SK-N-SH (cell line): ENCODE data around the gene TOGARAM2. TPM values are rescaled to one million over a fixed set of nuclear protein-coding genes. Genes with fewer than 3 reads are reported as not detected.
"Not testable (repeated sequence)": the region's sequence is repeated elsewhere in the genome, so short reads cannot be mapped to it uniquely, and the experiment has no call there.

Experiments
- CTCF ChIA-PET: fragments of 300-600, 350-600 bp; formaldehyde crosslinking; extraction: SDS; loops from one replicate; lab custom pipeline; 2021; lab: Yijun Ruan, JAX
- POLR2A ChIA-PET: fragments of 350-600 bp; sonication (Branson Sonifier 250); formaldehyde crosslinking; extraction: SDS; loops from one replicate; lab custom pipeline; 2020; ENCODE audit warnings: antibody characterized with exemption, inconsistent platforms; lab: Yijun Ruan, JAX
- DNase-seq: peaks from one replicate; pipeline ENCODE4 v3.0.0; 2012
- H2AFZ ChIP-seq: fragments of 200-600 bp; sonication (generic); 2 replicates; pipeline ENCODE4 v1.8.1; 2016; ENCODE audit warnings: antibody characterized with exemption, mild to moderate bottlenecking, low read depth
- H3F3A ChIP-seq: fragments of 200-600 bp; sonication (generic); replicated peaks from 2 replicates; pipeline ENCODE3; 2016; ENCODE audit warnings: antibody characterized with exemption, mild to moderate bottlenecking; ENCODE audit not compliant: insufficient read depth
- H3K27ac ChIP-seq, 2 experiments: fragments of 200-500 bp in 1 of 2; fragments of 200-600 bp in 1 of 2; sonication (Bioruptor generic) in 1 of 2; sonication (generic), shearing (Covaris generic) in 1 of 2; 2 replicates each; pipeline versions ENCODE4 v1.5.1 to v1.6.1; 2014 to 2016; ENCODE audit warnings: low read depth in 2 of 2, inconsistent platforms in 1 of 2, low read length in 1 of 2, mild to moderate bottlenecking in 1 of 2, mixed read lengths in 1 of 2
- H3K27me3 ChIP-seq: fragments of 200-600 bp; sonication (generic), shearing (Covaris generic); 2 replicates; pipeline ENCODE4 v1.6.1; 2016; ENCODE audit warnings: mixed run types; ENCODE audit not compliant: insufficient read depth
- H3K36me3 ChIP-seq, 2 experiments: fragments of 200-500 bp in 1 of 2; fragments of 200-600 bp in 1 of 2; sonication (Bioruptor generic) in 1 of 2; sonication (generic) in 1 of 2; replicated peaks in 1 of 2; 2 replicates each; pipeline versions ENCODE3 to v1.5.1; 2014 to 2016; ENCODE audit warnings: low read length in 1 of 2, mild to moderate bottlenecking in 1 of 2; ENCODE audit not compliant: insufficient read depth in 2 of 2, control insufficient read depth in 1 of 2
- H3K4me1 ChIP-seq, 2 experiments: fragments of 200-500 bp in 1 of 2; fragments of 200-600 bp in 1 of 2; sonication (Bioruptor generic) in 1 of 2; sonication (generic), shearing (Covaris generic) in 1 of 2; 2 replicates each; pipeline versions ENCODE4 v1.5.1 to v1.6.1; 2014 to 2016; ENCODE audit warnings: low read depth in 1 of 2, low read length in 1 of 2, mixed run types in 1 of 2; ENCODE audit not compliant: insufficient read depth in 2 of 2, control insufficient read depth in 1 of 2
- H3K4me2 ChIP-seq: fragments of 200-600 bp; sonication (generic), shearing (Covaris generic); 2 replicates; pipeline ENCODE4 v1.6.1; 2017; ENCODE audit warnings: mixed run types
- H3K4me3 ChIP-seq, 2 experiments: fragments of 200-500 bp in 1 of 2; fragments of 200-600 bp in 1 of 2; sonication (Bioruptor generic) in 1 of 2; sonication (generic), shearing (Covaris generic) in 1 of 2; 2 replicates each; pipeline versions ENCODE4 v1.5.1 to v1.8.1; 2014 to 2016; ENCODE audit warnings: low read depth in 2 of 2, inconsistent platforms in 1 of 2, low read length in 1 of 2, mild to moderate bottlenecking in 1 of 2, mixed read lengths in 1 of 2, moderate library complexity in 1 of 2
- H3K79me2 ChIP-seq: fragments of 200-600 bp; sonication (generic); 2 replicates; pipeline ENCODE4 v1.8.1; 2017; ENCODE audit warnings: mild to moderate bottlenecking; ENCODE audit not compliant: insufficient read depth
- H3K9ac ChIP-seq: fragments of 200-600 bp; sonication (generic); 2 replicates; pipeline ENCODE4 v1.6.1; 2017; ENCODE audit warnings: mixed run types
- H3K9me2 ChIP-seq: fragments of 200-600 bp; sonication (generic); 2 replicates; pipeline ENCODE4 v1.6.1; 2017; ENCODE audit warnings: mixed run types
- H3K9me3 ChIP-seq: fragments of 200-600 bp; sonication (generic); 2 replicates; pipeline ENCODE4 v1.6.1; 2017; ENCODE audit warnings: mixed run types, mild to moderate bottlenecking, moderate library complexity
- H4K20me1 ChIP-seq: fragments of 200-600 bp; sonication (generic); 2 replicates; pipeline ENCODE4 v1.6.1; 2017; ENCODE audit warnings: mild to moderate bottlenecking, mixed run types; ENCODE audit not compliant: insufficient read depth
- CHD2 ChIP-seq: fragments of 150-350 bp; IDR thresholded peaks from 2 replicates; pipeline ENCODE4 v1.6.1; 2018; ENCODE audit warnings: low read length; ENCODE audit not compliant: partially characterized antibody
- ELF1 ChIP-seq: IDR thresholded peaks from 2 replicates; pipeline ENCODE4 v1.4.0; 2012
- EP300 ChIP-seq, 2 experiments: IDR thresholded peaks; 2 replicates each; pipeline versions ENCODE4 v1.4.0 to v1.6.1; 2012; ENCODE audit warnings: borderline replicate concordance in 1 of 2, low read depth in 1 of 2, low read length in 1 of 2
- EZH2phosphoT487 ChIP-seq: fragments of 200-600 bp; sonication (generic); IDR thresholded peaks from 2 replicates; pipeline ENCODE4 v1.6.1; 2017; ENCODE audit warnings: low read depth, mixed run types, mild to moderate bottlenecking, antibody characterized with exemption, moderate library complexity, borderline replicate concordance
- FOXJ3 ChIP-seq: sonication (generic); formaldehyde crosslinking; IDR thresholded peaks from 2 replicates; pipeline ENCODE4 v1.5.1; 2020; ENCODE audit warnings: mild to moderate bottlenecking, missing genetic modification reagents
- IRF3 ChIP-seq: fragments of 150-350 bp; IDR thresholded peaks from 2 replicates; pipeline ENCODE4 v1.6.1; 2016; ENCODE audit warnings: mild to moderate bottlenecking, low read depth, low read length
- JUND ChIP-seq: IDR thresholded peaks from 2 replicates; pipeline ENCODE4 v1.4.0; 2012
- MAX ChIP-seq: IDR thresholded peaks from 2 replicates; pipeline ENCODE4 v1.4.0; 2012; ENCODE audit warnings: low read depth
- MXI1 ChIP-seq: IDR thresholded peaks from 2 replicates; pipeline ENCODE4 v1.6.1; 2012; ENCODE audit warnings: mild to moderate bottlenecking, low read depth, low read length, improper control_type of control experiment
- NFIC ChIP-seq: IDR thresholded peaks from 2 replicates; pipeline ENCODE4 v1.4.0; 2012; ENCODE audit warnings: borderline replicate concordance
- RAD21 ChIP-seq: IDR thresholded peaks from 2 replicates; pipeline ENCODE4 v1.6.1; 2012; ENCODE audit warnings: mild to moderate bottlenecking, low read length
- RCOR1 ChIP-seq: fragments of 150-350 bp; IDR thresholded peaks from 2 replicates; pipeline ENCODE4 v1.6.1; 2017; ENCODE audit warnings: antibody characterized with exemption, low read length
- RFX5 ChIP-seq: IDR thresholded peaks from 2 replicates; pipeline ENCODE4 v1.6.1; 2012; ENCODE audit warnings: mild to moderate bottlenecking, improper control_type of control experiment, low read length
- RXRA ChIP-seq: IDR thresholded peaks from 2 replicates; pipeline ENCODE4 v1.4.0; 2012; ENCODE audit warnings: low read depth, mild to moderate bottlenecking, borderline replicate concordance
- SMC3 ChIP-seq: IDR thresholded peaks from 2 replicates; pipeline ENCODE4 v1.6.1; 2012; ENCODE audit warnings: low read depth, low read length, improper control_type of control experiment
- TAF1 ChIP-seq: IDR thresholded peaks from 2 replicates; pipeline ENCODE4 v1.6.1; 2012; ENCODE audit warnings: low read depth, mild to moderate bottlenecking, low read length, moderate library complexity, borderline replicate concordance
- TCF12 ChIP-seq: IDR thresholded peaks from 2 replicates; pipeline ENCODE4 v1.4.0; 2012
- TEAD4 ChIP-seq: IDR thresholded peaks from 2 replicates; pipeline ENCODE4 v1.4.0; 2012; ENCODE audit warnings: mild to moderate bottlenecking, borderline replicate concordance; ENCODE audit not compliant: insufficient read depth
- USF2 ChIP-seq: fragments of 150-350 bp; IDR thresholded peaks from 2 replicates; pipeline ENCODE4 v1.6.1; 2017; ENCODE audit warnings: antibody characterized with exemption, low read length, low read depth, borderline replicate concordance
- YY1 ChIP-seq: IDR thresholded peaks from 2 replicates; pipeline ENCODE4 v1.4.0; 2012; ENCODE audit warnings: low read depth, mild to moderate bottlenecking
- WGBS: methylation state at CpG from one replicate; pipeline ENCODE4 v1.1.6; 2017; ENCODE audit warnings: low lambda C conversion rate; 5-methylcytosine and 5-hydroxymethylcytosine counted together
- polyA plus RNA-seq, 3 experiments: library from polyadenylated mRNA; depleted of rRNA; stranded (reverse); fragments of >200 nt; gene quantifications; 2 replicates each; pipeline ENCODE4 v1.2.3, GENCODE V29; 2012

Gene TOGARAM2
- polyA plus RNA-seq, 1 of the 3 experiments (the other 2 are of a cell fraction): 0.69 TPM

DNA sequence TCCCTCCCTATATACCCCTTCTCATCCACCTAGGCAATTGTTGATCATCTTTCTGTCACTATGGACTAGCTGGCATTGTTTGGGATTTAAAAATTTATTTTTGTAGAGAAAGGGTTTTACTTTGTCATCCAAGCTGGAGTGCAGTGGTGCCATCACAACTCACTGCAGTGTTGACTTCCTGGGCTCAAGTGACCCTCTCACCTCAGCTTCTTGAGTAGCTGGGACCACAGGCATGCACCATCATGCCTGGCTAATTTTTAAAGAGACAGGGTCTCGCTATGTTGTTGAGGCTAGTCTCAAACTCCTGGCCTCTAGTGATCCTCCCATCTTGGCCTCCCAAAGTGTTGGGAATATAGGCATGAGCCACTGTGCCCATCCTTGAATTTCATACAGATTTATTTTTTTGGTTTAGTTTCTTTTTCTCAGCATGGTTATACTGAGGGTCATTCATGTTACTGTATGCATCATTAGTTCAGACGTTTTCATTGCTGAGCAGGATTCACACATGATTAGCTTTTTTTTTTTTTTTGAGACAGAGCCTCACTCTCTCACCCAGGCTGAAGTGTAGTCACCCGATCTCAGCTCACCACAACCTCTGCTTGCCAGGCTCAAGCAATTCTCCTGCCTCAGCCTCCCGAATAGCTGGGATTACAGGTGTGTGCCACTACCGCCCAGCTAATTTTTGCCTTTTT lies 101.9 kb downstream of the TOGARAM2 start:
- no peak overlapping the region for H2AFZ ChIP-seq
- H3K4me1 ChIP-seq: no peaks in the 10 kb centered on the region
- H3K9ac ChIP-seq: no peak overlapping the region
- H3K4me2 ChIP-seq: no peak overlapping the region
- POLR2A ChIA-PET: no interaction called here
- TF ChIP-seq IRF3 (no peak), EZH2phosphoT487 (no peak), SMC3 (no peak), TCF12 (no peak), RXRA (no peak), RFX5 (no peak), USF2 (no peak), CHD2 (no peak), FOXJ3 (CRISPR knock-in tag) (no peak), MAX (no peak), TAF1 (no peak), MXI1 (no peak), JUND (no peak), NFIC (no peak), ELF1 (no peak), RAD21 (no peak)
- no peaks in the 10 kb centered on the region for H3K79me2 ChIP-seq
- no peak for DNase-seq
- no peak overlapping the region for H3K27ac ChIP-seq
- no peak overlapping the region for H3K4me3 ChIP-seq
- no peaks in the 10 kb centered on the region for H4K20me1 ChIP-seq
- CTCF ChIA-PET: interaction anchor here (0.7 kb wide), 1 partner anchor 22 kb away, joined by 3 read pairs; no protein-coding TSS in a partner anchor
- WGBS: 55% methylated on average over 5 of the region's 5 CpGs
- no peaks in the 10 kb centered on the region for H3K27me3 ChIP-seq
- no peaks in the 10 kb centered on the region for H3K9me3 ChIP-seq
- H3K9me2 ChIP-seq: no peaks in the 10 kb centered on the region
- no peaks in the 10 kb centered on the region for H3K36me3 ChIP-seq
- H3F3A ChIP-seq: no peaks in the 10 kb centered on the region

DNA sequence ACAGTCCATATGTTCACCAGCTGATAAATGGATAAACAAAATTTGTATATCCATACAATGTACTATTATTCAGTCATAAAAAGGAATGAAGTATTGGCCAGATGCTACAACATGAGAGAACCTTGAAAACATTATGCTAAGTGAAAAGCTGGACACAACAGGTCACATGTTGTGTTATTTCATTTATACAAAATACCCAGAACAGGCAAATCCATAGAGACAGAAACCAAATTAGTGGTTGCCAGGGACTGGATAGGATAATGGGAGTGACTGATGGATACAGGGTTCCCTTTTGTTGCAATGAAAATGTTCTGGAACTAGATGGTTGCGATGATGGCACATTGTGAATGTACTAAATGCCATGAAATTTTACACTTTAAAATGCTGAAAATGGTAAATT lies 103.5 kb downstream of the TOGARAM2 start:
- TF ChIP-seq SMC3: no peak
- TF ChIP-seq EP300 (IDR thresholded peaks at IDR 0.05; ENCODE audit: borderline replicate concordance in 1 of 2, low read depth in 1 of 2, low read length in 1 of 2): no peak
- no peak for TF ChIP-seq YY1
- TF ChIP-seq TEAD4: no peak
- no peak for TF ChIP-seq RCOR1
- no peak for TF ChIP-seq RXRA
- TF ChIP-seq, all 33 proteins: peak for 0
- no peaks in the 10 kb centered on the region for H3K4me1 ChIP-seq
- H3K9ac ChIP-seq: no peak overlapping the region
- no peaks in the 10 kb centered on the region for H3K36me3 ChIP-seq
- H3K79me2 ChIP-seq: no peaks in the 10 kb centered on the region
- H3K9me3 ChIP-seq: no peaks in the 10 kb centered on the region
- no peaks in the 10 kb centered on the region for H3K9me2 ChIP-seq
- no peaks in the 10 kb centered on the region for H4K20me1 ChIP-seq
- H3F3A ChIP-seq: no peaks in the 10 kb centered on the region
- H3K4me3 ChIP-seq: no peak overlapping the region
- H3K4me2 ChIP-seq: no peak overlapping the region
- no peaks in the 10 kb centered on the region for H3K27me3 ChIP-seq
- WGBS: 94% methylated on average over 1 of the region's 1 CpG
- no peak overlapping the region for H2AFZ ChIP-seq
- POLR2A ChIA-PET: no interaction called here
- DNase-seq: no peak
- no peak overlapping the region for H3K27ac ChIP-seq
- CTCF ChIA-PET: no interaction called here

- H3K9me2 ChIP-seq, H3K9ac ChIP-seq, H2AFZ ChIP-seq, DNase-seq, H3K27ac ChIP-seq, H3K79me2 ChIP-seq, H3K27me3 ChIP-seq, H4K20me1 ChIP-seq, POLR2A ChIA-PET, H3K4me2 ChIP-seq, H3K4me3 ChIP-seq, H3K4me1 ChIP-seq, H3K36me3 ChIP-seq, H3K9me3 ChIP-seq, H3F3A ChIP-seq: not testable (repeated sequence)
- WGBS: 64% methylated on average over 7 of the region's 7 CpGs
- CTCF ChIA-PET: interaction anchor here (1.4 kb wide), 1 partner anchor 30 kb away, joined by 3 read pairs; no protein-coding TSS in a partner anchor
Measured at GRCh38 chr2:29090311-29090710, 109.2 kb downstream of the TOGARAM2 start.
